Retinal pigment epithelial cell (primary cell): ENCODE data around the gene MANBA.

Source experiments
- DNase-seq: peaks from one replicate; pipeline ENCODE4 v3.0.0-alpha.2; 2010; ENCODE audit warnings: low read depth
- H3K4me3 ChIP-seq: 2 replicates; pipeline ENCODE4 v1.5.1; 2011; ENCODE audit warnings: mild to moderate bottlenecking, low read length, control low read depth, moderate library complexity
- CTCF ChIP-seq: conservative IDR thresholded peaks from 2 replicates; pipeline ENCODE4 v1.5.1; 2011; ENCODE audit warnings: low read depth, low read length, control low read depth, inconsistent platforms

MANBA gene

GRCh38 chr4:102781570-102781969, 20.8 kb upstream of the MANBA start:
- DNase-seq: no peak
- TF ChIP-seq CTCF: no peak
- no peak overlapping the region for H3K4me3 ChIP-seq

DNA sequence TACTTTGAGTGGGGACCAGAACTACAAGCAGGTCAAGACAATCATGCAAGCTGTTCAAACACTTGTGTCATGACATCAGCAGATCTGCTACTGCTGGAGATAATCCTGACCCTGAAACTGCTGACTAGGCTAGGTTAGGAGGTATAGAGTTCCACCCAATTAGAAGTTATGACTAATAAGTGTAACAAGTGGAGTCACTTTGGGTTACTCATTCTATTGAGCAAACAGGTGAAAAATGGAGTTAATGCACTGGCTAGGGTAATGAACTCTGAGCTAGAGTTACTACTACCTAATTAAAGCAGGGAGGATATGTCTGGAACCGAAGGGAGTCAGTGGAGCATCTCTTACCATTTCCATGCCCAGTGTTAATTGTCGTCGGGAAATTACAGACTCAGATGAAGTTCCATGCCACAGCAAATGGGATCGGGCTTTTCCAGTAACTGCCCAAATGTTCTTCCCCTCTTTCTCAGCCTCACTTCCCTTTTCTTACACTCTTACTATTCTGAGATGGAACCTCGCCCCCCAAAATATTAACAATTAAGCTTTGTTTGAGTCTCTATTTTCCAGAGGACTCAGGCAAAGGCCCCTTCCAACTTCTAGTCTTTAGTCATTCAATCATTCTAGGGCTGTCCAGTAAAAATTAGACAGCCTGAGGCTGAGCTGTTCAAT, 19.8 kb upstream of the MANBA start:
- DNase-seq: peak; percentile 87
- no peak overlapping the region for H3K4me3 ChIP-seq
- TF ChIP-seq CTCF: no peak

DNA sequence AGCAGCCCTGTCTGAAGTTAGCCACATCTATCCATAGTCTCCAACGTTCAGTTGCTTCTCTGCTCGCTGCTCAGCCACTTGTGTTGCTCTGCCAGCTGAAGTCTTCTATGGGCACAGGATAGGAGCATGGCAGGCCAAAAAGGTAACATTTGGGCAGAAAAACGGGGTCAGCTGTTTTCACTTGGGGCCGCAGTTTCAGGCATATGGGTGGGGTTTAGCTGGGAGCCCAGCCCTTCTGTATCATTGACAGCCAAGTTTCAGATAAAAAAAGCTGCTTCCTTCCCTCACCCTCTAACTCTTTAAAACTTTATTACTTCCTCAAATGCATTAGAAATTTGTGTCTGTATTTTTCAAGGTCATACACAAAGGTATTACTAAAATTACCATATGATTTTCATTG, 18.4 kb upstream of the MANBA start:
- no peak for TF ChIP-seq CTCF
- DNase-seq: no peak
- no peak overlapping the region for H3K4me3 ChIP-seq

DNA sequence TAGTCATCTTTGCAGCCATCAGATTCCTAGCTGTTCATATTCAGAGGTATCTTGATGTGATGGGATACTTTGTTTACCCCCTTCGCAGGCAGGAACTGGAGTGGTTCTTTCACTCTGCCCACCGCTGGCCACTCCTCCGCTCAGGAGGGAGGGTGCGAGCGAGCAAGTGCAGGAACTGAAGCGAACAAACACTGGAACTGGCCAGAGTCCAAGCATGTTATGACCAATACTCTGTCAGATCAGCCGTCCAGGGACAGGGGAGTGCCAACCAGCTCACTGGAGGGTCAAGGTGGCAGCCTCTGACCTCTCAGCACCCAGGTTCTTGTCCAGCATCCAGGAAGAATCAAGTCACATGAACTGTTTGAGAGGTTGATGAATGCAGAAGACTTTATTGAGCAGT, 18.0 kb upstream of the MANBA start:
- H3K4me3 ChIP-seq: no peak overlapping the region
- no peak for TF ChIP-seq CTCF
- DNase-seq: no peak

DNA sequence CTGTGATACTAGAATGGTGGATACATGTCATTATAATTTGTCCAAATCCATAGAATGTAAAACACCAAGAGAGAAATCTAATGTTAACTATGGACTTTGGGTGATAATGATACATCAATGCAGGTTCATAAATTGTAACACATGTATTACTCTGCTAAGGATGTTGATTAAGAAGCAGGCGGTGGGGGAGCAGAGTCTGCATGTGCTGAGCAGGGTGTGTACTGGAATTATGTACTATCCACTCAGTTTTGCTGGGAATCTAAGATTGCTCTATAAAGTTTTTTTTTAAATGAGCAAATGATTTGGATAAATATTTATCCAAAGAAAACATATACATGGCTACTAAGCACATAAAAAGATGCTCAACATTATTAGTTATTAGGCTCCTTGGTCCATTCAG, 15.0 kb upstream of the MANBA start:
- no peak for TF ChIP-seq CTCF
- H3K4me3 ChIP-seq: no peak overlapping the region
- no peak for DNase-seq

DNA sequence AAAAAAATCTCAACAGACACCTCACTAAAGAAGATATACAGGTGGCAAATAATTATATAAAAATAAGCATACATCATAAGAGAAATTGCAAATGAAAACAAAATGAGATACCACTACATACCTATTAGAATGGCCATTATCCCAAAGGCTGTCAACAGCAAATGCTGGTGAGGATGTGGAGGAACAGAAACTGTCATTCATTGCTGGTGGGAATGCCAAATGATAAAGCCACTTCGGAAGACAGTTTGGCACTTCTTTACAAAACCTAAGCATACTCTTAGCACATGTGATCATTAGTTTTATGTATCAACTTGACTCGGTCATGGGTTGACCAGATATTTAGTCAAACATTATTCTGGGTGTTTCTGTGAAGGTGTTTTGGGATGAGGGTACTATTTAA, 13.5 kb upstream of the MANBA start:
- H3K4me3 ChIP-seq: no peak overlapping the region
- no peak for TF ChIP-seq CTCF
- DNase-seq: no peak

GRCh38 chr4:102772738-102773340, 12.1 kb upstream of the MANBA start:
- no peak for DNase-seq
- H3K4me3 ChIP-seq: no peak overlapping the region
- TF ChIP-seq CTCF: no peak
